Adrenal gland (tissue), 5 donors: ENCODE measurements around the gene LCE4A.

Experiments used
- CTCF ChIP-seq, 6 experiments: fragments of 450-650 bp in 4 of 6; fragments of 200-600 bp in 2 of 6; sonication (generic) in 1 of 6; IDR thresholded peaks; 1 replicate in 5 of 6; 2 replicates in 1 of 6; pipeline versions ENCODE4 v1.5.1 to v1.8.0; 2016 to 2021; ENCODE audit warnings: antibody characterized with exemption in 6 of 6, mild to moderate bottlenecking in 2 of 6, moderate library complexity in 1 of 6
- POLR2A ChIP-seq, 2 donors: fragments of 450-650 bp; IDR thresholded peaks; one replicate each; pipeline ENCODE4 v1.6.1; 2017; ENCODE audit warnings: antibody characterized with exemption in 2 of 2, mild to moderate bottlenecking in 2 of 2, moderate library complexity in 1 of 2
- donor health status: DM: no; HTN: no; CAD: no.

DNA sequence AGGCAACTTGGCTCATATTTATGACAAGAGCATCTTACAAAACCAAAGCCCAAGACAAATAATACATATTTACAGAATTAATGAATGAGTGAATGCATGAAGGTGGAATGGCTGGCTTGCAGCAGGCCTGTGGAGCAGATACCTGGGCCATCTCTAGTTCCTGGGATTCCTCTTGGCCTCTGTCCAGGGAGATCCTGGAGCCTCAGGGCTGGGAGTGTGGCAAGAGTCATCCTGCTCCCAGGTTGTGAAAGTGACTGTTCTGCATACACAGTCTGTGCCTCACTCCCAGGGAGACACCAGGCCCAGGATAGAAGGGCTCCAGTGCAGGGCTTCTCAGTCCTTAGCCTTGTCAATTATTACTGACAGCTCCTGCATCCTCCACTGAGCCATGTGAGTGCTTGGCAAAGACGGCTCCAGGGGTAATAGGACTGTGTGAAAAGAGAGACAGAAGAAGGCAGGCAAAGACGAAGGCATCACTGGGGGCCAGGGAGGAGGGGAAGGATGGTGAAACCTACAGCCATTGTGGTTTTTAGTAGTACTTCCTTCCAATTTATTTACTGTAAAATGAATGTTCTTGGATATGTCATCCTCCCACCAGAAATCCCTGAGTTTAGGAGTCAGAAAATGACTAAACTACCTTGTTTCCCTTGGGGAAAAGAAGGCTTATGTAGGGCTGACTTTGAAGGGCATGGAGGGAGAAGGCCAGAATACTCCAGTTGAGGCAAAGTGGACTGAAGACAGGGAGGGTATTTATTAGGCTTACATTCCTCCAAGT, 35.6 kb downstream of the LCE4A start:
- TF ChIP-seq CTCF (IDR thresholded peaks at IDR 0.05) (no peak), POLR2A (IDR thresholded peaks at IDR 0.05) (no peak)
